BLaER1 treated with 17β-estradiol and CSF1 and Interleukin-3, amounts not matched to agents 10 nM and 100 nM (cell line): ENCODE data around the gene ZNF331.

Experiments used
- H3K27ac ChIP-seq, 11 experiments: shearing (Covaris generic); formaldehyde crosslinking; 2 replicates each; pipeline ENCODE4 v1.8.1; 2022
- H3K27me3 ChIP-seq, 11 experiments: shearing (Covaris generic); formaldehyde crosslinking; 2 replicates each; pipeline ENCODE4 v1.8.1; 2022
- H3K36me3 ChIP-seq, 11 experiments: shearing (Covaris generic); formaldehyde crosslinking; 2 replicates each; pipeline ENCODE4 v1.8.1; 2022
- H3K4me1 ChIP-seq, 10 experiments: shearing (Covaris generic); formaldehyde crosslinking; 2 replicates each; pipeline ENCODE4 v1.8.1; 2022
- H3K4me2 ChIP-seq, 11 experiments: shearing (Covaris generic); formaldehyde crosslinking; 2 replicates each; pipeline ENCODE4 v1.8.1; 2022
- H3K4me3 ChIP-seq, 10 experiments: shearing (Covaris generic); formaldehyde crosslinking; 2 replicates each; pipeline ENCODE4 v1.8.1; 2022
- H3K9ac ChIP-seq, 11 experiments: shearing (Covaris generic); formaldehyde crosslinking; 2 replicates each; pipeline ENCODE4 v1.8.1; 2022
- H3K9me3 ChIP-seq, 11 experiments: shearing (Covaris generic); formaldehyde crosslinking; replicated peaks in 1 of 11; 2 replicates each; pipeline ENCODE4 v1.8.1; 2022
- H4K20me1 ChIP-seq, 11 experiments: shearing (Covaris generic); formaldehyde crosslinking; 2 replicates each; pipeline ENCODE4 v1.8.1; 2022
- Cebpa-rat ChIP-seq, 11 experiments: shearing (Covaris generic); IDR thresholded peaks; 2 replicates each; pipeline ENCODE4 v1.8.1; 2022

The ZNF331 gene

GRCh38 chr19:53546758-53547513, 9.0 kb downstream of the ZNF331 start:
- Histone ChIP-seq H3K27ac (peak overlapping the region in 4 of 11 experiments; percentile 5 to 96 (median 86); a peak in 6 of 22 replicates), H3K9ac (peak overlapping the region in 1 of 11 experiments; percentile 27; a peak in 1 of 22 replicates), H3K36me3 (peaks cover 16 to 57% (median 28%) of the 10 kb centered on the region in 11 experiments; a peak in 21 of 22 replicates), H3K9me3 (peaks cover 0 to 28% (median 0%) of the 10 kb centered on the region in 11 experiments; a peak in 3 of 22 replicates), H4K20me1 (peaks cover 0 to 32% (median 0%) of the 10 kb centered on the region in 11 experiments; a peak in 3 of 22 replicates), H3K27me3 (no peaks in the 10 kb centered on the region), H3K4me1 (peaks cover 0 to 82% (median 4%) of the 10 kb centered on the region in 10 experiments; a peak in 10 of 20 replicates), H3K4me3 (no peak overlapping the region; a peak in 1 of 20 replicates), H3K4me2 (peak overlapping the region in 3 of 11 experiments; percentile 2 to 80 (median 78); a peak in 4 of 22 replicates)
- TF ChIP-seq Cebpa-rat (IDR thresholded peaks at IDR 0.05): no peak

- Histone ChIP-seq H3K9ac (peak overlapping the region in 4 of 11 experiments; percentile 40 to 84 (median 62); a peak in 8 of 22 replicates), H3K36me3 (peaks cover 4 to 40% (median 17%) of the 10 kb centered on the region in 11 experiments; a peak in 20 of 22 replicates), H3K9me3 (peaks cover 0 to 28% (median 6%) of the 10 kb centered on the region in 11 experiments; a peak in 6 of 22 replicates), H3K4me3 (no peak overlapping the region), H3K27me3 (no peaks in the 10 kb centered on the region), H3K4me2 (peak overlapping the region in 4 of 11 experiments; percentile 37 to 80 (median 62); a peak in 6 of 22 replicates), H4K20me1 (peaks cover 0 to 32% (median 0%) of the 10 kb centered on the region in 11 experiments; a peak in 4 of 22 replicates), H3K27ac (peak overlapping the region in 6 of 11 experiments; percentile 22 to 97 (median 73); a peak in 10 of 22 replicates), H3K4me1 (peaks cover 6 to 93% (median 10%) of the 10 kb centered on the region in 10 experiments; a peak in 17 of 20 replicates)
- peak in 4 of 11 experiments; percentile 14 to 91 (median 64); a peak in 4 of 22 replicates for TF ChIP-seq Cebpa-rat (IDR thresholded peaks at IDR 0.05)
Observed at GRCh38 chr19:53549340-53549739, 11.4 kb downstream of the ZNF331 start.

GRCh38 chr19:53552001-53552721, 14.2 kb downstream of the ZNF331 start:
- Histone ChIP-seq H3K9ac (peak overlapping the region in 1 of 11 experiments; percentile 60; a peak in 1 of 22 replicates), H3K4me2 (peak overlapping the region in 2 of 11 experiments; percentile 79 to 80; a peak in 4 of 22 replicates), H3K36me3 (peaks cover 9 to 43% (median 18%) of the 10 kb centered on the region in 11 experiments; a peak in 18 of 22 replicates), H3K4me1 (peaks cover 6 to 75% (median 17%) of the 10 kb centered on the region in 10 experiments; a peak in 17 of 20 replicates), H3K27me3 (no peaks in the 10 kb centered on the region), H3K27ac (peak overlapping the region in 3 of 11 experiments; percentile 84 to 97 (median 88); a peak in 4 of 22 replicates), H3K4me3 (no peak overlapping the region), H4K20me1 (peaks cover 0 to 23% (median 0%) of the 10 kb centered on the region in 11 experiments; a peak in 6 of 22 replicates), H3K9me3 (peaks cover 0 to 28% (median 7%) of the 10 kb centered on the region in 11 experiments; a peak in 6 of 22 replicates)
- no peak for TF ChIP-seq Cebpa-rat (IDR thresholded peaks at IDR 0.05)

GRCh38 chr19:53553156-53553555, 15.2 kb downstream of the ZNF331 start:
- Histone ChIP-seq H3K27ac (peak overlapping the region in 3 of 11 experiments; percentile 76 to 88 (median 76); a peak in 7 of 22 replicates), H3K4me3 (peak overlapping the region in 3 of 10 experiments; percentile 57 to 68 (median 64); a peak in 2 of 20 replicates), H3K9me3 (peaks cover 0 to 23% (median 8%) of the 10 kb centered on the region in 11 experiments; a peak in 7 of 22 replicates), H3K27me3 (no peaks in the 10 kb centered on the region), H3K36me3 (peaks cover 18 to 43% (median 25%) of the 10 kb centered on the region in 11 experiments), H4K20me1 (peaks cover 0 to 14% (median 0%) of the 10 kb centered on the region in 11 experiments; a peak in 6 of 22 replicates), H3K4me1 (peaks cover 6 to 65% (median 17%) of the 10 kb centered on the region in 10 experiments; a peak in 17 of 20 replicates), H3K4me2 (peak overlapping the region; percentile 68 to 86 (median 79); a peak in 19 of 22 replicates), H3K9ac (peak overlapping the region in 5 of 11 experiments; percentile 76 to 84 (median 81); a peak in 7 of 22 replicates)
- TF ChIP-seq Cebpa-rat (IDR thresholded peaks at IDR 0.05): no peak

GRCh38 chr19:53553865-53554791, 16.2 kb downstream of the ZNF331 start:
- H3K27ac ChIP-seq: peak overlapping the region; percentile 65 to 88 (median 76)
- peaks cover 6 to 55% (median 14%) of the 10 kb centered on the region in 10 experiments; a peak in 17 of 20 replicates for H3K4me1 ChIP-seq

GRCh38 chr19:53554804-53555203, 16.9 kb downstream of the ZNF331 start:
- Histone ChIP-seq H3K27ac (peak overlapping the region; percentile 65 to 88 (median 76); a peak in 21 of 22 replicates), H3K4me3 (peak overlapping the region; percentile 57 to 75 (median 66)), H3K9ac (peak overlapping the region; percentile 69 to 84 (median 77)), H3K4me1 (peaks cover 6 to 52% (median 13%) of the 10 kb centered on the region in 10 experiments; a peak in 16 of 20 replicates), H4K20me1 (peaks cover 0 to 10% (median 0%) of the 10 kb centered on the region in 11 experiments; a peak in 7 of 22 replicates), H3K27me3 (no peaks in the 10 kb centered on the region), H3K4me2 (peak overlapping the region; percentile 68 to 86 (median 79)), H3K36me3 (peaks cover 30 to 60% (median 35%) of the 10 kb centered on the region in 11 experiments), H3K9me3 (peaks cover 0 to 16% (median 9%) of the 10 kb centered on the region in 11 experiments; a peak in 12 of 22 replicates)
- TF ChIP-seq Cebpa-rat (IDR thresholded peaks at IDR 0.05): no peak

More at GRCh38 chr19:53553865-53554791, 16.2 kb downstream of the ZNF331 start:
- Histone ChIP-seq H3K4me3 (peak overlapping the region; percentile 57 to 75 (median 66)), H4K20me1 (peaks cover 0 to 10% (median 0%) of the 10 kb centered on the region in 11 experiments; a peak in 7 of 22 replicates), H3K36me3 (peaks cover 26 to 53% (median 30%) of the 10 kb centered on the region in 11 experiments), H3K9me3 (peaks cover under 1 to 15% (median 7%) of the 10 kb centered on the region in 11 experiments; a peak in 12 of 22 replicates), H3K4me2 (peak overlapping the region; percentile 68 to 86 (median 79)), H3K27me3 (no peaks in the 10 kb centered on the region), H3K9ac (peak overlapping the region; percentile 69 to 84 (median 77))
- TF ChIP-seq Cebpa-rat (IDR thresholded peaks at IDR 0.05): 0 out of 22 replicates have a peak, but pooled peaks of 1 of the 11 experiments have one; percentile 12

- H3K4me3 ChIP-seq: peak overlapping the region in 4 of 10 experiments; percentile 57 to 75 (median 66); a peak in 7 of 20 replicates
- H3K9ac ChIP-seq: peak overlapping the region in 5 of 11 experiments; percentile 71 to 84 (median 77); a peak in 6 of 22 replicates
- peak overlapping the region in 7 of 11 experiments; percentile 68 to 86 (median 79); a peak in 11 of 22 replicates for H3K4me2 ChIP-seq
- H3K4me1 ChIP-seq: peaks cover 6 to 47% (median 13%) of the 10 kb centered on the region in 10 experiments; a peak in 16 of 20 replicates
- no peaks in the 10 kb centered on the region for H3K27me3 ChIP-seq
- peaks cover 30 to 65% (median 39%) of the 10 kb centered on the region in 11 experiments for H3K36me3 ChIP-seq
- peak overlapping the region in 2 of 11 experiments; percentile 76 to 88; a peak in 4 of 22 replicates for H3K27ac ChIP-seq
- peaks cover 0 to 10% (median 0%) of the 10 kb centered on the region in 11 experiments; a peak in 7 of 22 replicates for H4K20me1 ChIP-seq
- TF ChIP-seq Cebpa-rat (IDR thresholded peaks at IDR 0.05): no peak
- H3K9me3 ChIP-seq: peaks cover 0 to 16% (median 7%) of the 10 kb centered on the region in 11 experiments; a peak in 11 of 22 replicates
Observed at GRCh38 chr19:53555352-53555751, 17.4 kb downstream of the ZNF331 start.
